ENCODE data around the gene POLL.

- TF ChIP-seq, protein P1, sequence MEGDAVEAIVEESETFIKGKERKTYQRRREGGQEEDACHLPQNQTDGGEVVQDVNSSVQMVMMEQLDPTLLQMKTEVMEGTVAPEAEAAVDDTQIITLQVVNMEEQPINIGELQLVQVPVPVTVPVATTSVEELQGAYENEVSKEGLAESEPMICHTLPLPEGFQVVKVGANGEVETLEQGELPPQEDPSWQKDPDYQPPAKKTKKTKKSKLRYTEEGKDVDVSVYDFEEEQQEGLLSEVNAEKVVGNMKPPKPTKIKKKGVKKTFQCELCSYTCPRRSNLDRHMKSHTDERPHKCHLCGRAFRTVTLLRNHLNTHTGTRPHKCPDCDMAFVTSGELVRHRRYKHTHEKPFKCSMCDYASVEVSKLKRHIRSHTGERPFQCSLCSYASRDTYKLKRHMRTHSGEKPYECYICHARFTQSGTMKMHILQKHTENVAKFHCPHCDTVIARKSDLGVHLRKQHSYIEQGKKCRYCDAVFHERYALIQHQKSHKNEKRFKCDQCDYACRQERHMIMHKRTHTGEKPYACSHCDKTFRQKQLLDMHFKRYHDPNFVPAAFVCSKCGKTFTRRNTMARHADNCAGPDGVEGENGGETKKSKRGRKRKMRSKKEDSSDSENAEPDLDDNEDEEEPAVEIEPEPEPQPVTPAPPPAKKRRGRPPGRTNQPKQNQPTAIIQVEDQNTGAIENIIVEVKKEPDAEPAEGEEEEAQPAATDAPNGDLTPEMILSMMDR (IDR thresholded peaks at IDR 0.05; ENCODE audit: poor library complexity): no peak
- no peak for TF ChIP-seq EZH2 (IDR thresholded peaks at IDR 0.05; ENCODE audit: borderline replicate concordance)
Measured at GRCh38 chr10:101580486-101581399, 7.3 kb downstream of the POLL start.

Data from hepatocyte (in vitro differentiated cells).